Non-pigmented ciliary epithelial cell (primary cell): Measurements from ENCODE around the gene MIER1.
"Not testable (repeated sequence)": the region's sequence is repeated elsewhere in the genome, so short reads cannot be mapped to it uniquely, and the experiment has no call there.

Experiments
- DNase-seq: peaks from one replicate; pipeline ENCODE4 v3.0.0-alpha.2; 2010; ENCODE audit warnings: low read depth

The MIER1 gene

DNA sequence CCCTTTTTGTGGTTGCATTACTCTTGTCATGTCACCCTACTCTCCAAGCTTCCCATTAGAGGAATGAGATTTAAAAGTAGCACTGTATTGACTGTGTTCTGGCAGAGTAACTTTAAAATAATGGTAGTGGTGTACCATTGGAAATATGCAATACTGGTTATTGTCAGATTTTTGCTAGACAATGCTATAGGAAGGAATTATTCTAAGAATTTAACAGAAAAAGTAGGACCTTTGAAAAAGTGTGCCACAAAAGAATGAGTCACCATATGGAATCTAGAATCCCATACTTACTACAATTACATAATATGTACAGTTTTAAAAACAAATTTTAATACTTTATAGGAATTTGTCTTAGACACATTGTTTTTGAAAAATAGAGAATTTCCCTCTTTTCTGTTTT, 13.8 kb downstream of the MIER1 start:
- no peak for DNase-seq

- DNase-seq = peak; percentile 60
Observed at GRCh38 chr1:66940981-66941380, 16.2 kb downstream of the MIER1 start.

- no peak for DNase-seq
Observed at GRCh38 chr1:66943361-66943969, 18.7 kb downstream of the MIER1 start.

- DNase-seq = peak; percentile 57
Observed at GRCh38 chr1:66944330-66945274, 19.8 kb downstream of the MIER1 start.

DNA sequence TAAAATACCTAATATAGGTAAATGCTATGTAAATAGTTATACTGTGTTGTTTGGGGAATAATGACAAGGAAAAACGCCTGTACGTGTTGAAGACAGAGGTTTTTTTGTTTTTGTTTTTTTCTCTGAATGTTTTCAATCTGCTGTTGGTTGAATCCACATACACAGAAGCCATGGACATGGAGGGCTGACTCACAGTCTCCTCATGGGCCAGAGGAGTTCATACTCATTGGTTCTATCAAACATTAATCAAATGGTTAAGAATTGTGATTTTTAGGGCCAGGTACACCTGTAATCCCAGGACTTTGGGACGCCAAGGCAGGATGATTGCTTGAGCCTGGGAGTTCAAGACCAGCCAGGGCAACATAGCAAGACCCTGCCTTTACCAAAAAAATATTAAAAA, 20.5 kb downstream of the MIER1 start:
- no peak for DNase-seq

DNA sequence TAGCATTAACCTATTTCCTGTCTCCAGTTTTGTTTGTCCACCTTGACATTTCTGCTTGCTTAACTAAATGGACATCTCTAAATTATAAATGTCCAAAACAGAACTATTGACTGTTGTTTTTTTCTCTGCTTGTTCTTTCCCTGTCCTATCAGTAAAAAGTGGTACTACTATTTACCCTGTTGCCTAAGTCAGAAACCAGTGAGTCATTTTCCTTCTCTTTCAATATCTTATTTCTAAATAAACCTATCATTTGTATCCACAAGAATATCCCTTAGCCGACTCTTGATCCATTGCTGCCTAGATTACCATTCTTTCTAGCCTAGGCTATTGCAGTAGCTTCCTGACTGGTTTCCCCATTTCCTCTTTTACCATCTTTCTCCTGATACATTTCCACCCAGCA, 22.5 kb downstream of the MIER1 start:
- DNase-seq = no peak

GRCh38 chr1:66951513-66951912, 26.7 kb downstream of the MIER1 start:
- DNase-seq = peak; percentile 87

DNA sequence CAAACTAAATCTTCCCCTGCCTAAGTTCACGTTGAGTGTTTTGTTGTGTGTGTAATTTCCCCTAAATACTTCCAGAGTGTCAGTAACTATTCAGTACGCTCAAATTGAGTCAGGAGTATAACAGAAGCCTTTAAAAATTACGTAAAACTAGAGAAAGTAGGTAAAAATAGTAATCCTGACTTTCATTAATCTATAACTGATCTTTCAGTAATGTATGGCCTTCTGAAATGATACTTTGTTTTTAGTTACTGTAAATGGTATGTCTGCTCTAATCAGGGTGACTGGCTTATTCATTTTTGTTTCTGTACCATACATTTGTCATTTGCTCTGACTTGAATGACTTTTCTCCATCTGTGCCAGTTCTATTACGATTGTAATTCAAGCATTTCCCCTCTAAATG, 29.4 kb downstream of the MIER1 start:
- no peak for DNase-seq

DNA sequence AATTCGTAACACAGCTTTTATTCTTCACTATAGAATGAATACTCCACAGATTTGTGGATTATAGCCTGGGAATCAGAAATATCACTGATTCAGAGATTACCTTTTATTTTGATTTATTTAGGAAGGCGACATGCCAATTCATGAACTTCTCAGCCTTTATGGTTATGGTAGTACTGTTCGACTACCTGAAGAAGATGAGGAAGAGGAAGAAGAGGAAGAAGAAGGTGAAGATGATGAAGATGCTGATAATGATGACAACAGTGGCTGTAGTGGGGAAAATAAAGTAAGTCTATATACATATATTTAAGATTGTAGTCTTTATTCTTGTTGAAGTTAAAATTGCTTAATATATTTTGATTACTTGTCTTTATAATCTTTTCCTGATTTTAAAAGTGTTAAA, 33.1 kb downstream of the MIER1 start:
- DNase-seq = no peak

DNA sequence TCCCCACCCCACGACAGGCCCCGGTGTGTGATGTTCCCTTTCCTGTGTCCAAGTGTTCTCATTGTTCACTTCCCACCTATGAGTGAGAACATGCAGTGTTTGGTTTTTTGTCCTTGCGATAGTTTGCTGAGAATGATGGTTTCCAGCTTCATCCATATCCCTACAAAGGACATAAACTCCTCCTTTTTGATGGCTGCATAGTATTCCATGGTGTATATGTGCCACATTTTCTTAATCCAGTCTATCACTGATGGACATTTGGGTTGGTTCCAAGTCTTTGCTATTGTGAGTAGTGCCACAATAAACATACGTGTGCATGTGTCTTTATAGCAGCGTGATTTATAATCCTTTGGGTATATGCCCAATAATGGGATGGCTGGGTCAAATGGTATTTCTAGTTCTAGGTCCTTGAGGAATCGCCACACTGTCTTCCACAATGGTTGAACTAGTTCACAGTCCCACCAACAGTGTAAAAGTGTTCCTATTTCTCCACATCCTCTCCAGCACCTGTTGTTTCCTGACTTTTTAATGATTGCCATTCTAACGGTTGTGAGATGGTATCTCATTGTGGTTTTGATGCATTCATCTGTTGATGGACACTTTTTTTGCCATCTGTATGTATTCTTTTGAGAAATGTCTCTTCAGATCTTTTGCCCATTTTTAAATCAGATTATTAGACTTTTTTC, 41.5 kb downstream of the MIER1 start:
- not testable (repeated sequence) for DNase-seq

DNA sequence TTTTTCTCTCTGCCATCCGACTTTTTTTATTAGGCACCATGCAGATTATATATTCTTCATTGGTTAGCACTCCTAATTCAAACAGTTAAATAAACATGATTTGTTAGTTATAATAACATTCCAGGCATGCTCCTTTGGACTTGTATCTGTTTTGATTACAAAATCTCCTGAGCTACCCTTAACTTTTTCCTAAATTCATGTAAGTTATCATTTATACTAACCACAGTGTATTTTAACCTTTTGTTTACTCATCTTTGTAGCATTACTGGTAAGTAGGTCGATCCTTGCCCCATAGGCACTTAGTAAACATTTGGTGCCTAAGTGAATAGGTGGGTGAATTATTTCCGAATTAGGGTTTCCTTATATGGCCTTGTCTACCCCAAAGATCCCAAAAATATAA, 43.8 kb downstream of the MIER1 start:
- DNase-seq = no peak

- no peak for DNase-seq
Observed at GRCh38 chr1:66978201-66978600, 53.4 kb downstream of the MIER1 start.

- not testable (repeated sequence) for DNase-seq
Observed at GRCh38 chr1:66979621-66980020, 54.8 kb downstream of the MIER1 start.

GRCh38 chr1:66980745-66981367, 56.1 kb downstream of the MIER1 start:
- DNase-seq = no peak

DNA sequence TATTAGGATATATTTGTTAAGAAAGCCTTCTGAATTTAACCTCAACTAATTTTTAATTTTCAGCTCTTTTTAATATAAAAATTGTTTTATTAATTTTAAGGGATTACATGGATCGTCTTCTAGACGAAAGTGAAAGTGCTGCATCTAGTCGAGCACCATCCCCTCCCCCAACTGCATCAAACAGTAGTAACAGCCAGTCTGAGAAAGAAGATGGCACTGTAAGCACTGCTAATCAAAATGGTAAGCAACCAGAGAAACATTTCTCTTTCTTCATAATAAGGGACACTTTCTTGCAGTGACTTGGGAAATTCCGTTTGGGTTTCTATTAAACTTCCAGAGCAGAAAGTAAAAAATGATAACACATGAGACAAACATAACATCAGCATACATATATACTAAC, 56.9 kb downstream of the MIER1 start:
- no peak for DNase-seq

GRCh38 chr1:66982561-66983260, 57.9 kb downstream of the MIER1 start:
- no peak for DNase-seq

- no peak for DNase-seq
Observed at GRCh38 chr1:66984491-66984890, 59.7 kb downstream of the MIER1 start.

- no peak for DNase-seq
Observed at GRCh38 chr1:66985835-66986234, 61.0 kb downstream of the MIER1 start.

- no peak for DNase-seq
Observed at GRCh38 chr1:66993076-66993475, 68.3 kb downstream of the MIER1 start.

- DNase-seq = peak; percentile 41
Observed at GRCh38 chr1:66996018-66996682, 71.4 kb downstream of the MIER1 start.

- DNase-seq = peak; percentile 26
Observed at GRCh38 chr1:66998972-66999371, 74.2 kb downstream of the MIER1 start.
